ENCODE data around the gene HS3ST5. TPM values are rescaled to one million over a fixed set of nuclear protein-coding genes. Genes with fewer than 3 reads are reported as not detected.

Gene HS3ST5
- total RNA-seq, result not detected
- polyA plus RNA-seq, result not detected

GRCh38 chr6:114342826-114343781, at the start of gene HS3ST5:
Gene HS3ST5 (minus strand): TSS chr6:114343023. CDS start chr6:114062845, 280,178 bp downstream.
- peaks cover 0 to 15% (median 11%) of the 10 kb centered on the region in 4 donors for H3K27me3 ChIP-seq (ENCODE audit: control insufficient read depth in 4 of 4, insufficient read depth in 4 of 4, low read length in 3 of 4)
- H3K9me3 ChIP-seq (ENCODE audit: control insufficient read depth in 4 of 4, low read length in 3 of 4), result no peaks in the 10 kb centered on the region
- TF ChIP-seq JUND (IDR thresholded peaks at IDR 0.05), result no peak
- no peak for TF ChIP-seq ZBTB33 (IDR thresholded peaks at IDR 0.05)
- TF ChIP-seq RAD21 (IDR thresholded peaks at IDR 0.05), result peak in 1 of 2 donors; percentile 20
- no peak for TF ChIP-seq FOXA1 (IDR thresholded peaks at IDR 0.05)
- TF ChIP-seq REST (IDR thresholded peaks at IDR 0.05), result no peak
- peak; percentile 52 for DNase-seq (ENCODE audit: low spot score)
- peaks cover 11 to 20% (median 15%) of the 10 kb centered on the region in 4 donors for H3K4me1 ChIP-seq (ENCODE audit: control insufficient read depth in 4 of 4, insufficient read depth in 4 of 4, low read length in 3 of 4)
- H3K27ac ChIP-seq (ENCODE audit: low read depth in 1 of 2, low read length in 2 of 2), result no peak within 1 kb of the TSS
- H3K4me3 ChIP-seq (ENCODE audit: low read depth in 1 of 3, low read length in 3 of 3), result peak within 1 kb of the TSS in 2 of 3 donors; percentile 0 to 56
- H3K9ac ChIP-seq (ENCODE audit: low read depth in 1 of 2, low read length in 2 of 2), result no peak within 1 kb of the TSS
- H3K36me3 ChIP-seq (ENCODE audit: control insufficient read depth in 4 of 4, insufficient read depth in 3 of 4, low read depth in 1 of 4, low read length in 3 of 4), result no peaks in the 10 kb centered on the region
- WGBS, result 2% methylated on average over 73 of the region's 73 CpGs

- no peak overlapping the region for H3K27ac ChIP-seq (ENCODE audit: low read depth in 1 of 2, low read length in 2 of 2)
- no peaks in the 10 kb centered on the region for H3K9me3 ChIP-seq (ENCODE audit: control insufficient read depth in 4 of 4, low read length in 3 of 4)
- H3K36me3 ChIP-seq (ENCODE audit: control insufficient read depth in 4 of 4, insufficient read depth in 3 of 4, low read depth in 1 of 4, low read length in 3 of 4), result no peaks in the 10 kb centered on the region
- no peak overlapping the region for H3K4me3 ChIP-seq (ENCODE audit: low read depth in 1 of 3, low read length in 3 of 3)
- H3K4me1 ChIP-seq (ENCODE audit: control insufficient read depth in 4 of 4, insufficient read depth in 4 of 4, low read length in 3 of 4), result no peaks in the 10 kb centered on the region
- no peaks in the 10 kb centered on the region for H3K27me3 ChIP-seq (ENCODE audit: control insufficient read depth in 4 of 4, insufficient read depth in 4 of 4, low read length in 3 of 4)
- no peak overlapping the region for H3K9ac ChIP-seq (ENCODE audit: low read depth in 1 of 2, low read length in 2 of 2)
- no peak for DNase-seq (ENCODE audit: low spot score)
- 81% methylated on average over 2 of the region's 2 CpGs for WGBS
- TF ChIP-seq FOXA1 (IDR thresholded peaks at IDR 0.05), result no peak
- no peak for TF ChIP-seq HNF4G (IDR thresholded peaks at IDR 0.05)
- no peak for TF ChIP-seq MAX (IDR thresholded peaks at IDR 0.05)
- no peak for TF ChIP-seq RXRA (IDR thresholded peaks at IDR 0.05)
- no peak for TF ChIP-seq RAD21 (IDR thresholded peaks at IDR 0.05)
- TF ChIP-seq ZBTB33 (IDR thresholded peaks at IDR 0.05), result no peak
- TF ChIP-seq EGR1 (IDR thresholded peaks at IDR 0.05; ENCODE audit: low read depth in 2 of 2), result no peak
- TF ChIP-seq JUND (IDR thresholded peaks at IDR 0.05), result no peak
- no peak for TF ChIP-seq GABPA (IDR thresholded peaks at IDR 0.05 in 1 of 2, conservative IDR thresholded peaks at IDR 0.05 in 1 of 2)
- no peak for TF ChIP-seq ATF3 (IDR thresholded peaks at IDR 0.05)
- no peak for TF ChIP-seq NR2F2 (IDR thresholded peaks at IDR 0.05)
- TF ChIP-seq YY1 (IDR thresholded peaks at IDR 0.05), result no peak
- TF ChIP-seq TAF1 (conservative IDR thresholded peaks at IDR 0.05), result no peak
- TF ChIP-seq SP1 (IDR thresholded peaks at IDR 0.05), result no peak
- no peak for TF ChIP-seq FOXA2 (IDR thresholded peaks at IDR 0.05)
- no peak for TF ChIP-seq REST (IDR thresholded peaks at IDR 0.05)
Observed at GRCh38 chr6:114390176-114390575, 47.4 kb upstream of the HS3ST5 start.
